Lung (tissue), 14 donors: ENCODE results near the gene GAGE12G. TPM values are rescaled to one million over a fixed set of nuclear protein-coding genes. Genes with fewer than 3 reads are reported as not detected.
"Not testable (repeated sequence)": the region's sequence is repeated elsewhere in the genome, so short reads cannot be mapped to it uniquely, and the experiment has no call there.

Experiments
- ATAC-seq: fragments of 200-7000 bp; cut with Tn5 transposase; one replicate; pipeline ENCODE4 v1.9.1; 2020; ENCODE audit warnings: moderate number of reproducible peaks; ENCODE audit not compliant: insufficient read depth, low FRiP score
- DNase-seq, 3 donors: peaks; one replicate each; pipeline ENCODE4 v3.0.0-alpha.2; 2013 to 2017
- H3K27ac ChIP-seq, 2 donors: one replicate each; pipeline ENCODE4 v1.5.1; 2013; ENCODE audit warnings: mild to moderate bottlenecking in 2 of 2, moderate library complexity in 2 of 2, control low read depth in 1 of 2, inconsistent platforms in 1 of 2, low read depth in 1 of 2, low read length in 1 of 2
- H3K27me3 ChIP-seq, 3 donors: one replicate each; pipeline ENCODE4 v1.5.1; 2013; ENCODE audit warnings: low read length in 2 of 3; ENCODE audit not compliant: control insufficient read depth in 3 of 3, insufficient read depth in 3 of 3
- H3K36me3 ChIP-seq, 4 donors: one replicate each; pipeline ENCODE4 v1.5.1; 2013; ENCODE audit warnings: low read length in 4 of 4, mild to moderate bottlenecking in 1 of 4, moderate library complexity in 1 of 4; ENCODE audit not compliant: control insufficient read depth in 4 of 4, insufficient read depth in 4 of 4
- H3K4me1 ChIP-seq, 5 donors: one replicate each; pipeline ENCODE4 v1.5.1; 2013; ENCODE audit warnings: low read length in 5 of 5, mild to moderate bottlenecking in 2 of 5, moderate library complexity in 1 of 5; ENCODE audit not compliant: control insufficient read depth in 5 of 5, insufficient read depth in 5 of 5
- H3K4me3 ChIP-seq: one replicate; pipeline ENCODE4 v1.5.1; 2013; ENCODE audit warnings: mild to moderate bottlenecking, control low read depth, moderate library complexity
- H3K9ac ChIP-seq, 2 donors: one replicate each; pipeline ENCODE4 v1.5.1; 2013; ENCODE audit warnings: low read length in 2 of 2, control low read depth in 1 of 2; ENCODE audit not compliant: insufficient read depth in 1 of 2
- H3K9me3 ChIP-seq, 4 donors: one replicate each; pipeline ENCODE4 v1.5.1; 2013; ENCODE audit warnings: low read length in 3 of 4, mild to moderate bottlenecking in 1 of 4, moderate library complexity in 1 of 4; ENCODE audit not compliant: control insufficient read depth in 4 of 4, insufficient read depth in 3 of 4
- whole genome bisulfite sequencing, 2 donors: extraction: QIAGEN DNeasy Blood & Tissue Kit; methylation state at CpG; one replicate each; pipeline ENCODE4 v1.1.7; 2013; 5-methylcytosine and 5-hydroxymethylcytosine counted together
- long read RNA-seq, 5 donors: transcript quantifications; one replicate each; lab custom pipeline, GENCODE V29; 2026
- polyA plus RNA-seq, 2 donors: library from polyadenylated mRNA; stranded (reverse); fragments of 200-250 nt; gene quantifications; one replicate each; pipeline ENCODE4 v1.2.1, GENCODE V29; 2013
- total RNA-seq, 2 donors: library from RNA; depleted of rRNA in 1 of 2; stranded (reverse); fragments of >200 nt in 1 of 2; gene quantifications; one replicate each; pipeline ENCODE4 v1.2.1, GENCODE V29; 2014 to 2021
- donor health status: Bipolar disorder and iron deficiency.
- donor health status: healthy.
- donor health status: DM: yes; HTN: yes; CAD: no.

Gene GAGE12G, protein sequence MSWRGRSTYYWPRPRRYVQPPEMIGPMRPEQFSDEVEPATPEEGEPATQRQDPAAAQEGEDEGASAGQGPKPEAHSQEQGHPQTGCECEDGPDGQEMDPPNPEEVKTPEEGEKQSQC
- total RNA-seq (not detected), polyA plus RNA-seq (not detected)
- long read RNA-seq, donor 1: 0 reads
- long read RNA-seq, donor 2: 0 reads
- long read RNA-seq, donor 3: 0 reads
- long read RNA-seq, donor 4: 0 reads
- long read RNA-seq, donor 5: 0 reads

DNA sequence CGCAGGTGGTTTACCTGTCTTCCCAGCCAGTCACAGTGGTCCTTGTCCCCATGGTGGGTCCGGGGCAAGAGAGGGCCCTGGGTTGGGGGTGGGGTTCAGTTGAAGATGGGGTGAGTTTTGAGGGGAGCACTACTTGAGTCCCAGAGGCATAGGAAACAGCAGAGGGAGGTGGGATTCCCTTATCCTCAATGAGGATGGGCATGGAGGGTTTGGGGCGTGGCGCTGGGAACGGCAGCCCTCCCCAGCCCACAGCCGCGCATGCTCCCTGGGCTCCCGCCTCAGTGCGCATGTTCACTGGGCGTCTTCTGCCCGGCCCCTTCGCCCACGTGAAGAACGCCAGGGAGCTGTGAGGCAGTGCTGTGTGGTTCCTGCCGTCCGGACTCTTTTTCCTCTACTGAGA is at the start of gene GAGE12G:
TSS of gene GAGE12G (plus strand) at position 301 of the 400 bp plus-strand sequence. CDS start 1,155 bp downstream, outside the sequence.
- H3K9ac ChIP-seq, H3K36me3 ChIP-seq, H3K27me3 ChIP-seq, H3K4me3 ChIP-seq, H3K9me3 ChIP-seq, ATAC-seq, DNase-seq, H3K4me1 ChIP-seq, H3K27ac ChIP-seq: not testable (repeated sequence)
- WGBS, 2 donors: no CpG with 5 or more reads among the region's 16 CpGs

DNA sequence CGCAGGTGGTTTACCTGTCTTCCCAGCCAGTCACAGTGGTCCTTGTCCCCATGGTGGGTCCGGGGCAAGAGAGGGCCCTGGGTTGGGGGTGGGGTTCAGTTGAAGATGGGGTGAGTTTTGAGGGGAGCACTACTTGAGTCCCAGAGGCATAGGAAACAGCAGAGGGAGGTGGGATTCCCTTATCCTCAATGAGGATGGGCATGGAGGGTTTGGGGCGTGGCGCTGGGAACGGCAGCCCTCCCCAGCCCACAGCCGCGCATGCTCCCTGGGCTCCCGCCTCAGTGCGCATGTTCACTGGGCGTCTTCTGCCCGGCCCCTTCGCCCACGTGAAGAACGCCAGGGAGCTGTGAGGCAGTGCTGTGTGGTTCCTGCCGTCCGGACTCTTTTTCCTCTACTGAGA is 38.3 kb upstream of the GAGE12G start, which contains the start of gene GAGE12C:
TSS of gene GAGE12C (plus strand) at position 301 of the 400 bp plus-strand sequence. CDS start 1,155 bp downstream, outside the sequence.
- H3K9ac ChIP-seq, H3K4me1 ChIP-seq, H3K36me3 ChIP-seq, H3K9me3 ChIP-seq, DNase-seq, H3K4me3 ChIP-seq, H3K27me3 ChIP-seq, H3K27ac ChIP-seq, ATAC-seq: not testable (repeated sequence)
- whole genome bisulfite sequencing, 2 donors: no CpG with 5 or more reads among the region's 16 CpGs

DNA sequence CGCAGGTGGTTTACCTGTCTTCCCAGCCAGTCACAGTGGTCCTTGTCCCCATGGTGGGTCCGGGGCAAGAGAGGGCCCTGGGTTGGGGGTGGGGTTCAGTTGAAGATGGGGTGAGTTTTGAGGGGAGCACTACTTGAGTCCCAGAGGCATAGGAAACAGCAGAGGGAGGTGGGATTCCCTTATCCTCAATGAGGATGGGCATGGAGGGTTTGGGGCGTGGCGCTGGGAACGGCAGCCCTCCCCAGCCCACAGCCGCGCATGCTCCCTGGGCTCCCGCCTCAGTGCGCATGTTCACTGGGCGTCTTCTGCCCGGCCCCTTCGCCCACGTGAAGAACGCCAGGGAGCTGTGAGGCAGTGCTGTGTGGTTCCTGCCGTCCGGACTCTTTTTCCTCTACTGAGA is 28.8 kb upstream of the GAGE12G start, which contains the start of gene GAGE12D:
TSS of gene GAGE12D (plus strand) at position 301 of the 400 bp plus-strand sequence. CDS start 1,155 bp downstream, outside the sequence.
- not testable (repeated sequence) for H3K4me3 ChIP-seq, H3K4me1 ChIP-seq, H3K27ac ChIP-seq, H3K36me3 ChIP-seq, ATAC-seq, H3K27me3 ChIP-seq, H3K9ac ChIP-seq, H3K9me3 ChIP-seq, DNase-seq
- no CpG with 5 or more reads among the region's 16 CpGs for WGBS, 2 donors

DNA sequence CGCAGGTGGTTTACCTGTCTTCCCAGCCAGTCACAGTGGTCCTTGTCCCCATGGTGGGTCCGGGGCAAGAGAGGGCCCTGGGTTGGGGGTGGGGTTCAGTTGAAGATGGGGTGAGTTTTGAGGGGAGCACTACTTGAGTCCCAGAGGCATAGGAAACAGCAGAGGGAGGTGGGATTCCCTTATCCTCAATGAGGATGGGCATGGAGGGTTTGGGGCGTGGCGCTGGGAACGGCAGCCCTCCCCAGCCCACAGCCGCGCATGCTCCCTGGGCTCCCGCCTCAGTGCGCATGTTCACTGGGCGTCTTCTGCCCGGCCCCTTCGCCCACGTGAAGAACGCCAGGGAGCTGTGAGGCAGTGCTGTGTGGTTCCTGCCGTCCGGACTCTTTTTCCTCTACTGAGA is 19.2 kb upstream of the GAGE12G start, which contains the start of gene GAGE12E:
TSS of gene GAGE12E (plus strand) at position 301 of the 400 bp plus-strand sequence. CDS start 1,155 bp downstream, outside the sequence.
- DNase-seq, H3K4me3 ChIP-seq, ATAC-seq, H3K9me3 ChIP-seq, H3K9ac ChIP-seq, H3K27me3 ChIP-seq, H3K36me3 ChIP-seq, H3K27ac ChIP-seq, H3K4me1 ChIP-seq: not testable (repeated sequence)
- no CpG with 5 or more reads among the region's 16 CpGs for WGBS, 2 donors

DNA sequence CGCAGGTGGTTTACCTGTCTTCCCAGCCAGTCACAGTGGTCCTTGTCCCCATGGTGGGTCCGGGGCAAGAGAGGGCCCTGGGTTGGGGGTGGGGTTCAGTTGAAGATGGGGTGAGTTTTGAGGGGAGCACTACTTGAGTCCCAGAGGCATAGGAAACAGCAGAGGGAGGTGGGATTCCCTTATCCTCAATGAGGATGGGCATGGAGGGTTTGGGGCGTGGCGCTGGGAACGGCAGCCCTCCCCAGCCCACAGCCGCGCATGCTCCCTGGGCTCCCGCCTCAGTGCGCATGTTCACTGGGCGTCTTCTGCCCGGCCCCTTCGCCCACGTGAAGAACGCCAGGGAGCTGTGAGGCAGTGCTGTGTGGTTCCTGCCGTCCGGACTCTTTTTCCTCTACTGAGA is 9.7 kb upstream of the GAGE12G start, which contains the start of gene GAGE12F:
TSS of gene GAGE12F (plus strand) at position 301 of the 400 bp plus-strand sequence. CDS start 1,155 bp downstream, outside the sequence.
- no CpG with 5 or more reads among the region's 16 CpGs for WGBS, 2 donors
- not testable (repeated sequence) for DNase-seq, H3K27me3 ChIP-seq, H3K27ac ChIP-seq, H3K9ac ChIP-seq, H3K36me3 ChIP-seq, H3K4me3 ChIP-seq, H3K9me3 ChIP-seq, ATAC-seq, H3K4me1 ChIP-seq

DNA sequence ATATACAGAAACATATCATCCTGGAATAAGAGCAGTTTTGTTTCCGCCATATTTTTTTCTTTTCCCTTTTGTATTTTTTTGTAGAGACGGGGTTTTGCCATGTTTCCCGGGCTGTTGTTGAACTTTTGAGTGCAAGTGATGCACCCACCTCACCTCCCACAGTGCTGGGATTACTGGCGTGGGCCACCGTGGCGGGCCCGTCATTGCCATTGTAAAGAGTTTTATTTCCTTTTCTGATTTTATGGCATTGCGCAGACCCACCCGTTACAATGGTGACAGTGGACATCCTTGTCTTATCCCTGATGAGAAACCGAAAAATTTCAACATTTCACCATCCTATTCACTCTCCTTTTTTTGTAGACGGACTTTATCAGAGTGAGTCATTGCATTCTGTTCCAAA is 1.5 kb upstream of the GAGE12G start:
- no CpG with 5 or more reads among the region's 11 CpGs for WGBS, 2 donors
- not testable (repeated sequence) for H3K9ac ChIP-seq, ATAC-seq, H3K27ac ChIP-seq, H3K4me1 ChIP-seq, DNase-seq, H3K27me3 ChIP-seq, H3K4me3 ChIP-seq, H3K36me3 ChIP-seq, H3K9me3 ChIP-seq

DNA sequence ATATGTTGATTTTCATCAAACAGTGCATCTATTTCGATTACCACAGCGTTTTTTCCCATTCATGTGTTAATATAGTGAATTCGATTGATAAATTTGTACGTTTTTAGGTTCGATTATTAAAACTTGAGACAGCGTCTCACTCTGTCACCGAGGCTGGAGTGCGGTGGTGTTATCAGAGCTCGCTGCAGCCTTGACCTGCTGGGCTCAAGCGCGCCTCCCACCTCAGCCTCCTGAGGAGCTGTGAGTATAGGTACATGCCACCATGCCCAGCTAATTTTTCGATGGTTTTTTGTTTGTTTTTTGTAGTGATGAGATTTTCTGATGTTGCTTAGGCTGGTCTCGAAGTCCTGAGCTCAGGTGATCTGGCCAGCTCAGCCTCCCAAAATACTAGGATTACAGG is 1.0 kb upstream of the GAGE12G start:
- not testable (repeated sequence) for ATAC-seq, H3K27ac ChIP-seq, H3K27me3 ChIP-seq, H3K9me3 ChIP-seq, H3K4me3 ChIP-seq, H3K4me1 ChIP-seq, DNase-seq, H3K36me3 ChIP-seq, H3K9ac ChIP-seq
- no CpG with 5 or more reads among the region's 13 CpGs for WGBS, 2 donors

DNA sequence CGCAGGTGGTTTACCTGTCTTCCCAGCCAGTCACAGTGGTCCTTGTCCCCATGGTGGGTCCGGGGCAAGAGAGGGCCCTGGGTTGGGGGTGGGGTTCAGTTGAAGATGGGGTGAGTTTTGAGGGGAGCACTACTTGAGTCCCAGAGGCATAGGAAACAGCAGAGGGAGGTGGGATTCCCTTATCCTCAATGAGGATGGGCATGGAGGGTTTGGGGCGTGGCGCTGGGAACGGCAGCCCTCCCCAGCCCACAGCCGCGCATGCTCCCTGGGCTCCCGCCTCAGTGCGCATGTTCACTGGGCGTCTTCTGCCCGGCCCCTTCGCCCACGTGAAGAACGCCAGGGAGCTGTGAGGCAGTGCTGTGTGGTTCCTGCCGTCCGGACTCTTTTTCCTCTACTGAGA is 9.4 kb downstream of the GAGE12G start, which contains the start of gene GAGE12H:
TSS of gene GAGE12H (plus strand) at position 301 of the 400 bp plus-strand sequence. CDS start 1,155 bp downstream, outside the sequence.
- WGBS, 2 donors: no CpG with 5 or more reads among the region's 16 CpGs
- H3K27me3 ChIP-seq, H3K36me3 ChIP-seq, DNase-seq, H3K9ac ChIP-seq, H3K27ac ChIP-seq, ATAC-seq, H3K4me3 ChIP-seq, H3K9me3 ChIP-seq, H3K4me1 ChIP-seq: not testable (repeated sequence)
